Mucosa of stomach (tissue), 1 donor: Measurements from ENCODE around the gene FGFBP1.

Experiments used
- H3K27me3 ChIP-seq: one replicate; pipeline ENCODE4 v1.7.0; 2013; ENCODE audit warnings: mild to moderate bottlenecking, low read length; ENCODE audit not compliant: control insufficient read depth, insufficient read depth
- H3K36me3 ChIP-seq: one replicate; pipeline ENCODE4 v1.7.0; 2013; ENCODE audit warnings: low read length; ENCODE audit not compliant: control insufficient read depth, insufficient read depth
- H3K4me1 ChIP-seq: one replicate; pipeline ENCODE4 v1.7.0; 2013; ENCODE audit warnings: mild to moderate bottlenecking, low read length; ENCODE audit not compliant: control insufficient read depth, insufficient read depth
- H3K4me3 ChIP-seq: one replicate; pipeline ENCODE4 v1.7.0; 2013; ENCODE audit warnings: low read length
- H3K9ac ChIP-seq: one replicate; pipeline ENCODE4 v1.7.0; 2013; ENCODE audit warnings: mild to moderate bottlenecking, low read length, moderate library complexity
- H3K9me3 ChIP-seq: one replicate; pipeline ENCODE4 v1.7.0; 2013; ENCODE audit warnings: mild to moderate bottlenecking, low read length, moderate library complexity; ENCODE audit not compliant: control insufficient read depth
- donor health status: Pancreatic carcinoma.

FGFBP1 gene

DNA sequence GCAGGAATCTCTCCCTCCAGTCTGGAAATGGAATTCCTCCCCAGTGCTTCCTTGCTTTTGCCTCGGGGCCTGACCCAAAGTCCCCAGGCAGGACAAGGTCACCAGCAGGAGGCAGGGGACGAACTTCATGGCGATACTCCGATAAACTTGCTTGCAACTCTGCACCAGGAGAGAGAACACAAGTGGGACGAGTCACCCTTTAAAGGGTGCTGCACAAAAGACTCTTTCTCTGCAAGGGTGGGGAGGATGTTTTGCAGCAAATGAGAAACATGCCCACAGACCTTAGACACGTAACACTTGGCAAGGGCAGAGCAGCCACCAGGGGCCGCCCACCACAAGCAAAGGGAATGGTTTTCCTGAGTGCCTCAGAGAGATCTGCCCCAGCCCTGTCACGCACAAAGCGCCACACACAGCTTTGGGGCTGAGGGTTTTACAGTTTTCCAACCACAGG, 24.5 kb upstream of the FGFBP1 start, which contains the start of gene FGFBP2:
TSS of gene FGFBP2 (minus strand) at position 175 of the 451 bp plus-strand sequence. CDS start at position 129, 46 bp downstream.
- Histone ChIP-seq H3K9ac (no peak within 1 kb of the TSS), H3K4me1 (peaks cover 10% of the 10 kb centered on the region), H3K36me3 (no peaks in the 10 kb centered on the region), H3K9me3 (no peaks in the 10 kb centered on the region), H3K27me3 (no peaks in the 10 kb centered on the region), H3K4me3 (no peak within 1 kb of the TSS)

DNA sequence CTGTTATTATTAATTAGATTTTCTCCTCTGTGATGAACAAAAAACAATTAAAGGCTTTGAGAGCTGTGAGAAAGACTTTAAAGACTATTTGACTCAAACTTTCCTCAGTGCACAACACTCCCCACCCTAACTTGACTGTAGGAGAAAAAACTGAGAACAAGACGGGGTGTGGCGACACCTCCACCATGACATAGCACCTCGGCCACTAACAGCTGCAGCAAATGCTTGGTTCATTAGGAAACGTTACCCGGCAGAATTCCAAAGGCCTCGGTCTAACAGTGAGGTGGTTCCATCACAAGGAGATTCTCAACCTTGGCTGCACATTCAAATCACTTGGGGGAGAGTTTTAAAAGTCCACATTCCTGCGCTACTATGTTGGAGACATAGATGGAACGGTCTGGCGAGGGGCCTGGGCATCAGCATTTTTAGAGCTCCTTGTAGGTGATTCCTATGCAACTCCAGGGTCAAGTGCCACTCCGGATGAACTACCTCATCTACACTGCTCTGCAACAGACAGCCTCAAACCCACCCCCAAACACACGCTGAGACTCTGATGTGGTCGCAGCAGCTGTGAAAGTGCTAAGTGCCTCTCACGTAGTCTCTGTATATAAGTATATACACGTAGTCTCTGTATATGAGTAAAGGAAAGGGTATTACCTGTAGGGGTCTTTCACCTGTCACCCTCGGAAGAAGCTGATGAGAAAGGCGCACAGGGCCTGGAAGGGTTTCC, 23.4 kb upstream of the FGFBP1 start:
- H3K4me3 ChIP-seq: no peak overlapping the region
- H3K9me3 ChIP-seq: no peaks in the 10 kb centered on the region
- peaks cover 10% of the 10 kb centered on the region for H3K4me1 ChIP-seq
- no peak overlapping the region for H3K9ac ChIP-seq
- H3K27me3 ChIP-seq: no peaks in the 10 kb centered on the region
- H3K36me3 ChIP-seq: no peaks in the 10 kb centered on the region

DNA sequence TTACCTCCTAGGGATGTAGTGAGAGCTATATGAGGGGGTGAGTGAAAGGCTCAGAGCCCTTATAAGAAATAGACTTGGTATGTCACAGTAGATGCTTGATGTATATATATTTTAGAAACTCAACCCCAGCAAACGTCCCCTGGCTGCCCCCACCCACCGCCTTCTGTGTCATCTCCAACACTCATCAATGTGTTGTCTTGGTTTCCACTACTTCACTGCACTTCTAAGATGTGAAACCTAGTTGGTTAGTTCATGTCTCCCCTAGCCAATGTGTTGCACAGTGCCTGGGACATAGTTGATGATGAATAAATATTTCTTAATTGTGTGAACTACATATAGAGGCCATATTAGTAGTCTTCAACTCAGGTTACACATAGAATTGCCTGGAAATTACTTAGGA, 20.0 kb upstream of the FGFBP1 start:
- no peaks in the 10 kb centered on the region for H3K36me3 ChIP-seq
- peaks cover 14% of the 10 kb centered on the region for H3K4me1 ChIP-seq
- no peak overlapping the region for H3K4me3 ChIP-seq

DNA sequence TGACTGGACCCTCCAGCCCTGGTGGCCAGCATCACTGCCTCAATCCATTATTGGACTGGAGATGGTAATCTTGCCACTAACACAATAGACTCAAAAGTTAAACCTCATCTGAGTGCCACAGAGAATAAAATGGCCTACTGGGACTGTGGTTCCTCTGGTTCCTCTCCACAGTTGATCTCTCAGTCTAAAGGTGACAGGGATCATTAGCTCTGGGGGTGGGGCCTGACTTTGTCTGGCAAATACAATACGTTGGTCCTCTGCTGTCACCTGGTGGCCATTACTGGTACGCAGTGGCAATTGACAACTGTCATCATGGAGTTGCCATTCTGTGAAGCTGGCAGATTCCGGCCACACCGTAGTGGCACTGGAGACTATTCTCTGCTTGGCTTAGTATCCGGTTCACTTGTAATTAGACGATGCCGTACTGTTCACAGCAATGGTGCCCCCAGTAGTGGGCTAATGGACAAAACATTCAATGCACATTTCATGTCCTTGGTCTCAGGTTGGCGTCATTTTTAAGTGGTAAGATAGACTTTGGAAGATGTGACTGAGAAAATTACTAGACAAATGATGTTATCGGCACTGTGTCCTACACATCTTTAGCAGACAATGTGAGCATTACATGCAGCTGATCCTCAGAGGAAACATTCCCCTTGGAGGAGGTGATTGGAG, 17.8 kb upstream of the FGFBP1 start:
- Histone ChIP-seq H3K9ac (no peak overlapping the region), H3K27me3 (no peaks in the 10 kb centered on the region), H3K9me3 (no peaks in the 10 kb centered on the region), H3K36me3 (no peaks in the 10 kb centered on the region), H3K4me3 (no peak overlapping the region), H3K4me1 (peaks cover 6% of the 10 kb centered on the region)

More for the DNA sequence above, 20.0 kb upstream of the FGFBP1 start:
- no peaks in the 10 kb centered on the region for H3K9me3 ChIP-seq
- no peak overlapping the region for H3K9ac ChIP-seq
- no peaks in the 10 kb centered on the region for H3K27me3 ChIP-seq

DNA sequence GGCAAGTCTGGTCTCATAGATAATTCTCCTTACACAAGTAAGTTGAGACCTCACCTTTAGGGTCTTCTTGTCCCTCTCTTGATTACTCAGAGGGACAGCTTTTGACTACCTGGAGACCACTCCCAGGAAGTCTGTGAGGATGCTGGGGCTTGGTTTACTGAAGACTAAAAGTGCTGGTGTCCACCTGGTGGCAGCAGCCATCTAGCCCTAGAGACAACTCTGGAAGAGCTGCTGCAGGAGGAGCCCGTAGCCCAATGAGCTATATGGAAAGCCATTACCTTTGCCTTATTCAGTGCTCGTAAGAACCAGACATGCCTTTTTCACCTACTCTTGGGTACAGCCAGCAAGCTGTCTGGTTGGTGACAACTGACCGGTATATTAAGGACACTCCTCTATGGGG, 17.1 kb upstream of the FGFBP1 start:
- Histone ChIP-seq H3K4me3 (no peak overlapping the region), H3K9ac (no peak overlapping the region), H3K27me3 (no peaks in the 10 kb centered on the region), H3K4me1 (peaks cover 6% of the 10 kb centered on the region), H3K9me3 (no peaks in the 10 kb centered on the region), H3K36me3 (no peaks in the 10 kb centered on the region)

DNA sequence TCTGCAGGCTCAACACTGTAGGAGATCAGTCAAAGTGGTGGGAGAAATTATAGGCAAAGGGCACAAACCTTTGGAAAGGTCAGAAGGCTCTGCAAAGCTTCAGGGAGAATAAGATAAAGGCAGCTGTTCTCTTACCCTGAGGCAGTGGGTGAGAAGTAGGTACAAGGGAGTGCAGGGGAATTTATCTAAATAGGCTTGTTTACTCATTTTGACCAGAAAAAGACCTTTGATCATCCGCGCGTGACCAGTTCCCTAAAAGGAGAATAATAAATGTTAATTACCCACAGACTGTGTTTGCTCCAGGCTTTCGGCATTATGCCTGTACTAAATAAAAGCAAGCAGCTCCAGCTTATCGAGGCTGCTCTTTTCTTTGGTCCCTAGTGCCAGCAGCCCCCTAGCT, 15.1 kb upstream of the FGFBP1 start:
- no peak overlapping the region for H3K9ac ChIP-seq

DNA sequence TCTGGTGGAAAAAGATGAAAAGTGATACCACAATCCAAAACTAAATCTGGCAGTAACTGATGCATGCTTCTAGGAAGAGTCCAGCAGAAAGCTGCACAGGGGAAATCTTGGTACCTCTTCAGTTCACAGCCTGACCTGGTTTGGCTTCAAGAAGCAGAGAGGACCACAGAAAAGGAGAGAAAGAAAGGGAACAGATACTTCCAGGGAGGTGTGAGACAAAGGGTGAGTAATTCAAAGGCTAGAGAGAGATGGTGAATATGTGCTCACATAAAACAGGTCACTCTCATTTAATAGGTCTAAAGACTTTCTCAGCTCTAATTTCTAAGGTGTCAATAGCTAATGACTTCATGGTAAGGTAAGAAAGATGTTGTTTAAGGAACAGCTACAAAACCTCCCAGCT, 13.2 kb upstream of the FGFBP1 start:
- Histone ChIP-seq H3K4me3 (no peak overlapping the region), H3K9ac (no peak overlapping the region), H3K36me3 (no peaks in the 10 kb centered on the region), H3K27me3 (no peaks in the 10 kb centered on the region), H3K4me1 (peaks cover 6% of the 10 kb centered on the region), H3K9me3 (no peaks in the 10 kb centered on the region)

More for the DNA sequence above, 15.1 kb upstream of the FGFBP1 start:
- H3K36me3 ChIP-seq: no peaks in the 10 kb centered on the region
- H3K4me1 ChIP-seq: peaks cover 6% of the 10 kb centered on the region
- no peaks in the 10 kb centered on the region for H3K9me3 ChIP-seq
- H3K27me3 ChIP-seq: no peaks in the 10 kb centered on the region
- no peak overlapping the region for H3K4me3 ChIP-seq

DNA sequence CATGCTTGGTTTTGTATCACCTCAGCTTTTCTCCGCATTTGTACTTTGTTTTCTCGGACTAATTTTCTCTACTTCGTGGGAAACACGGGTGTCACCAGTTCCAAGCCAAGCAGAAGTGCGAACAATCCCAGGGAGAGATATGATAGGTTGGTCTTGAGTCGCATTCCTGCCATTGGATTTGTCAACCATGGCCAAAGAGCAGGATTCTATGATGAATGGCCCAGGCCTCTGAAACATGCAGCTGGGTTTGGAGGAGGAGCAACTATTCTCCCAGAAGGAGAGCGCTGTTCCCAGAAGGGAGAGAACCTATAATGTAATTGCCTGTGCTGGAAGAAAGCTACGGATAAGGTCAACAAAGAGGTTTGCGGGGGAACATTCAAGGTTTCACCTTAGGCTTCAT, 10.3 kb upstream of the FGFBP1 start:
- H3K9ac ChIP-seq: no peak overlapping the region
- no peak overlapping the region for H3K4me3 ChIP-seq

DNA sequence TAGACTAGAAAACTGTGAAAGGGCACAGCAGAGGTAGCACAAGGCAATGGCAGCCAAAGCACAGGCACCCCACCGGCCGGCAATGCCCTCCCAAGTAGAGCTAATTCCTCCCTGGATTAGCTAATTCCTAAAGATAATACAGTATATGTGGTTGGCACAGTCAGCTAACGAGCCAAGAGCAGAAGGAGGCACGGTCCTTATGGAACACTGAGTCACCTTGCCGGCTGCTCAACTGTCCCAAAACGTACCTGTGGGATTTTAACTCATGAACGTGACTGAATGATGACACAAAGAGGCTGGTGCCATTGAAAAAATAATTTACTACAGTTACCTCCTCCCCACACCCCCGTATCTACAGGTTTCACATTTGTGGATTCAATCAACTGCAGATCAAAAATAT, 9.1 kb upstream of the FGFBP1 start:
- Histone ChIP-seq H3K36me3 (no peaks in the 10 kb centered on the region), H3K4me3 (no peak overlapping the region), H3K9me3 (no peaks in the 10 kb centered on the region), H3K4me1 (no peaks in the 10 kb centered on the region), H3K27me3 (no peaks in the 10 kb centered on the region), H3K9ac (no peak overlapping the region)

More for the DNA sequence above, 10.3 kb upstream of the FGFBP1 start:
- Histone ChIP-seq H3K9me3 (no peaks in the 10 kb centered on the region), H3K36me3 (no peaks in the 10 kb centered on the region), H3K27me3 (no peaks in the 10 kb centered on the region), H3K4me1 (no peaks in the 10 kb centered on the region)

DNA sequence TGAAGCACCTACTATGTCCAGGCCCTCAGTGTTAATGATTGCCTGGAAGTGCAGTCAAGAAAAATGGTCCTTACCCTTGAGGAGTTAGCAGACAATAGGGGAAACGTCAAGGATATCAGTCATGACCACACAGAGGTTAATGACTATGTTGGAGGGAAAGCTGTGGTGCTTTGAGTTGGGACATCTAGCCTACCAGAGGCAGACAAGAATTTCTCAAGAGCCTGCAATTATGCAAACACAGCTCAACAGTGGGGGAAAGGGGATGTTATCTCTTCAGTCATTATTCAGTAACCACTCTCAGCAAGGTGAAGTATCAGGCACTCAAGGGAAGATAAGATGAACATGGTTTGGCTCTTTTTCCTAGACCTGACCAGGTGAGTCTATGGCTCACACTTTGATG, 7.0 kb upstream of the FGFBP1 start:
- Histone ChIP-seq H3K4me3 (no peak overlapping the region), H3K36me3 (no peaks in the 10 kb centered on the region), H3K27me3 (no peaks in the 10 kb centered on the region), H3K4me1 (no peaks in the 10 kb centered on the region), H3K9me3 (no peaks in the 10 kb centered on the region), H3K9ac (no peak overlapping the region)

DNA sequence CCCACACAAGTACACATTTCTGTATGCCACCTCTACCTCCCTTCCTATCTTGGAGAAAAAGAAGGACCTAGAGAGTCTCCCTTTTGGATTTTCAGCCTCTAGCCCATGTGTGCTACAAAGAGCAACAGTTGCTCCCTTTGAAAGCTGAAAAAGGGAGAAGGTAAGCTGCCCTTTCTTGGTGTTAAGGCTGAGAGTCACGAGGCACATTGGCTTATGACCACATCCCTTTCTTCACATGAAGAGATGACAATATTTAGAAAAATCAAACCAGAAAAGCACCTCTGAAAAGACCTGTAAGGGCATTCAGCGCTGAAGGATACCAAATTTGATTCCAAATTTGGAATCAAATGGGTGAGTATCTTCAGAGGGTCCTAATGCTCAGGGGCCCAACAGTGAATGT, 6.4 kb upstream of the FGFBP1 start:
- Histone ChIP-seq H3K4me3 (no peak overlapping the region), H3K36me3 (no peaks in the 10 kb centered on the region), H3K4me1 (no peaks in the 10 kb centered on the region), H3K9me3 (no peaks in the 10 kb centered on the region), H3K9ac (no peak overlapping the region), H3K27me3 (no peaks in the 10 kb centered on the region)

DNA sequence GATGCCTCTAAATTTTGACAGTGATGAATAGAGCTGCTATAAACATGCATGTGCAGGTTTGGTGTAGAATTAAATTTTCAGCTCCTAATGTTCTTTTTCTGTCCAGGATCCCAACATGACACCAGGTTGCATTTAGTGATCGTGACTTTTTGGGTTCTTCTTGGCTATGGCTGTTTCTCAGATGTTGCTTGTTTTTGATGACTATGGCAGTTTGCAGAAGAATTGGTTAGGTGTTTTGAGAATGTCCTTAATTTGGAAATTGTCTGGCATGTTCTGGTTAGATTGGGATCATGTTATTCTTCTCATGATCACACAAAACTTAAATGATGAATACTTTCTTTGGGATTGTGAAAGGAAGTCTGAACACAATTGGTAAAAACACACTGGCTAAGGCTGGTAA, 3.7 kb upstream of the FGFBP1 start:
- no peaks in the 10 kb centered on the region for H3K9me3 ChIP-seq
- no peaks in the 10 kb centered on the region for H3K36me3 ChIP-seq
- H3K4me1 ChIP-seq: peaks cover 9% of the 10 kb centered on the region
- no peak overlapping the region for H3K9ac ChIP-seq
- no peaks in the 10 kb centered on the region for H3K27me3 ChIP-seq
- no peak overlapping the region for H3K4me3 ChIP-seq
